OCI-LY1 (cell line): ENCODE results near the gene RRAS.

ENCODE experiments used
- EZH2 ChIP-seq: fragments of 200-600 bp; sonication (generic), shearing (Covaris generic); IDR thresholded peaks from 2 replicates; pipeline ENCODE4 v1.8.0; 2017; ENCODE audit warnings: borderline replicate concordance, mixed run types, mild to moderate bottlenecking, antibody characterized with exemption, low read length, moderate library complexity, mixed read lengths
- TF ChIP-seq, protein P1 (sequence below): fragments of 200-600 bp; sonication (generic), shearing (Covaris generic); IDR thresholded peaks from 2 replicates; pipeline ENCODE4 v1.5.1; 2017; ENCODE audit warnings: mild to moderate bottlenecking, antibody characterized with exemption, low read length, moderate library complexity, mixed read lengths

DNA sequence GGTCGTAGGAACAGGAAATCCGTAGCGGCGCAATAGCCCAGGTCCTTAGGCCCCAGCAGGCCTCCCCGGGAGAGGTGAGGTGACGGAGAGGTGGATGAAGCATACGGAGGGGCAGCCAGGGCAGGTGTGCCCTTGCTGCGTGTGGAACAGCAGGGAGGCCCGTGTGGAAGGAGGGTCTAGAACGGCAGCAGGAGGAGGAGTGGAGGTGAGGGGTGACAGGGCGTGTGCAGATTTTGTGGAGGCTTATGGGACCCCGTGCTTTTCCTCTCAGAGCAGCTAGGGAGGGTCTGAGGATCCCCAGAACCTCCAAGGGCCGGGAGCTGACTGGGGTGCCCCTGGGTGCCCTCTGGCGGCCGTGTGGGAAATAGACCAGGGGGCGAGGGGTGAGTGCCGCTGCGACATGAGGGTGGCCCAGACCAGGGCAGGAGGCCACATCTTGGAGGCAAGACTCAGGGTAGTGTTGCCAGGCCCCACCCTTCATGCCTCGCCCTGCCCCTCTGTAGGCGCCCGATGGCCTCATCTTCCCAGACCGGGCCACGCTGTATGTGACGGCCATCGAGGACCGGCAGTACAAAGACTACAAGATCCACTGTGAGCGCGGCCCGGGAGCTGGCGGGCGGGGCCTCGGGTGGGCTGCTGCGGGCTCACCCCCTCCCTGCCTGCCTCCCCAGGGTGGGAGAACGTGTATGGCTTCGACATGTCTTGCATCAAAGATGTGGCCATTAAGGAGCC, 44.5 kb upstream of the RRAS start:
- TF ChIP-seq, protein P1, sequence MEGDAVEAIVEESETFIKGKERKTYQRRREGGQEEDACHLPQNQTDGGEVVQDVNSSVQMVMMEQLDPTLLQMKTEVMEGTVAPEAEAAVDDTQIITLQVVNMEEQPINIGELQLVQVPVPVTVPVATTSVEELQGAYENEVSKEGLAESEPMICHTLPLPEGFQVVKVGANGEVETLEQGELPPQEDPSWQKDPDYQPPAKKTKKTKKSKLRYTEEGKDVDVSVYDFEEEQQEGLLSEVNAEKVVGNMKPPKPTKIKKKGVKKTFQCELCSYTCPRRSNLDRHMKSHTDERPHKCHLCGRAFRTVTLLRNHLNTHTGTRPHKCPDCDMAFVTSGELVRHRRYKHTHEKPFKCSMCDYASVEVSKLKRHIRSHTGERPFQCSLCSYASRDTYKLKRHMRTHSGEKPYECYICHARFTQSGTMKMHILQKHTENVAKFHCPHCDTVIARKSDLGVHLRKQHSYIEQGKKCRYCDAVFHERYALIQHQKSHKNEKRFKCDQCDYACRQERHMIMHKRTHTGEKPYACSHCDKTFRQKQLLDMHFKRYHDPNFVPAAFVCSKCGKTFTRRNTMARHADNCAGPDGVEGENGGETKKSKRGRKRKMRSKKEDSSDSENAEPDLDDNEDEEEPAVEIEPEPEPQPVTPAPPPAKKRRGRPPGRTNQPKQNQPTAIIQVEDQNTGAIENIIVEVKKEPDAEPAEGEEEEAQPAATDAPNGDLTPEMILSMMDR = peak; percentile 78
- TF ChIP-seq EZH2 = no peak
